AG09309 (cell line): ENCODE data around the gene ANO6.

Source experiments
- DNase-seq: peaks from one replicate; pipeline ENCODE4 v3.0.0-alpha.2; 2010; ENCODE audit warnings: low read depth
- H3K4me3 ChIP-seq: 2 replicates; pipeline ENCODE4 v1.5.1; 2011; ENCODE audit warnings: mild to moderate bottlenecking, low read depth, low read length, moderate library complexity; ENCODE audit not compliant: control insufficient read depth
- TF ChIP-seq, protein P1 (sequence below): IDR thresholded peaks from 2 replicates; pipeline ENCODE4 v1.5.1; 2011; ENCODE audit warnings: mild to moderate bottlenecking, low read depth, low read length, inconsistent platforms; ENCODE audit not compliant: insufficient read depth, control insufficient read depth; ENCODE audit errors: missing control alignments

Gene ANO6

DNA sequence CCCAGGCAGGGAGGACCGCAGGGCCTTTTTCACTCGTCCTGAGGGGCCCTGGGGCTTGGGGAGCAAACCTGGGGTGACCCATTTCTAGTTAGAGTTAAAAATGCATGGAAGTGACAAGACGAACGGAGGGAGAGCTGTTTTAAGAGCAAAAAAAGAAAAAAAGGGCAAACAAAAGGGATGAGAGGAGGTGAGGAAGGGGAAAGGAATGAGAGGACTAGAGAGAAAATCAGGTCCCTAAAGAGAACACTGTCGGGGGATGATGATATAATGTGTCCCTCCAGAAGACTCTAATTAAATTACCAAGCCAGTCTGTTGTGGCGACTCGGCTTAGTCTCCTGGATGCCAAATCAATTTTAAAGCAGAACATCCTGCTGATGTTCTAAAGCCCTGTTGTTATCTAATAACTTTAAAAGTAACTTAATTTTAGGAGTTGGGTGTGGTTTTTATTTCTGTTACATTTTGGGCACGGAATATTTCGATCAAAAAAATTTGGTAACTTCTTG is 1.1 kb downstream of the ANO6 start:
- no peak for DNase-seq
- TF ChIP-seq, protein P1, sequence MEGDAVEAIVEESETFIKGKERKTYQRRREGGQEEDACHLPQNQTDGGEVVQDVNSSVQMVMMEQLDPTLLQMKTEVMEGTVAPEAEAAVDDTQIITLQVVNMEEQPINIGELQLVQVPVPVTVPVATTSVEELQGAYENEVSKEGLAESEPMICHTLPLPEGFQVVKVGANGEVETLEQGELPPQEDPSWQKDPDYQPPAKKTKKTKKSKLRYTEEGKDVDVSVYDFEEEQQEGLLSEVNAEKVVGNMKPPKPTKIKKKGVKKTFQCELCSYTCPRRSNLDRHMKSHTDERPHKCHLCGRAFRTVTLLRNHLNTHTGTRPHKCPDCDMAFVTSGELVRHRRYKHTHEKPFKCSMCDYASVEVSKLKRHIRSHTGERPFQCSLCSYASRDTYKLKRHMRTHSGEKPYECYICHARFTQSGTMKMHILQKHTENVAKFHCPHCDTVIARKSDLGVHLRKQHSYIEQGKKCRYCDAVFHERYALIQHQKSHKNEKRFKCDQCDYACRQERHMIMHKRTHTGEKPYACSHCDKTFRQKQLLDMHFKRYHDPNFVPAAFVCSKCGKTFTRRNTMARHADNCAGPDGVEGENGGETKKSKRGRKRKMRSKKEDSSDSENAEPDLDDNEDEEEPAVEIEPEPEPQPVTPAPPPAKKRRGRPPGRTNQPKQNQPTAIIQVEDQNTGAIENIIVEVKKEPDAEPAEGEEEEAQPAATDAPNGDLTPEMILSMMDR: no peak
- H3K4me3 ChIP-seq: peak overlapping the region; percentile 75

GRCh38 chr12:45217846-45218245 is 2.0 kb downstream of the ANO6 start:
- H3K4me3 ChIP-seq: peak overlapping the region; percentile 75
- DNase-seq: no peak
- TF ChIP-seq, protein P1: no peak

GRCh38 chr12:45219621-45220020 is 3.7 kb downstream of the ANO6 start:
- TF ChIP-seq, protein P1: no peak
- no peak for DNase-seq
- H3K4me3 ChIP-seq: no peak overlapping the region

DNA sequence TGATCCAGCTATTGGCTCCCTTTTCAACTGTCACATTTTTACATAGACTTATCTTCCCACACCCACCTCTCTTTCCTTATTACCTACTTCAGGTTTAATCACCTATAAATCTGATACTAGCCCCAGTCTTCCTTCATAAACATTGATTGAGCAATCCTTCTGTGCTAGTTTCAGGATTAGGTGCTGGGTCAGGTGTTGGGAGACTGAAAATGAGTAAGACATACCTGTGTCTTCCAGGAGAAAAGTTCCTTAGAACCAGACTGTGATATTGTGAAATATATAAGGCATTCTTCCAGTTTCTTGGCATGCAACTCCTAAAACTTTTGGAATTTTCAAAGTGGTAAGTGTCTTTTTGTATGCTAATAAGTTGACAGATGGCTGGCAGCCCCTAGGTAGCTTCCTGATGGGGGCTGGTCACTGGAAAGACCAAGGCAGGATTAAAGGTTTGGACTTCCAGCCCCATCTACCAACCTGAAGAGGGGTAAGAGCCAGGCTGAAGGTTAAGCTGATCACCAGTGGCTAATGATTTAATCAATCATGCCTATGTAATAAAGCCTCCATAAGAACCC is 4.6 kb downstream of the ANO6 start:
- TF ChIP-seq, protein P1: no peak
- no peak for DNase-seq
- no peak overlapping the region for H3K4me3 ChIP-seq

GRCh38 chr12:45220969-45221368 is 5.1 kb downstream of the ANO6 start:
- TF ChIP-seq, protein P1: no peak
- DNase-seq: no peak
- H3K4me3 ChIP-seq: no peak overlapping the region

GRCh38 chr12:45223868-45224267 is 8.0 kb downstream of the ANO6 start:
- no peak for DNase-seq
- TF ChIP-seq, protein P1: no peak
- H3K4me3 ChIP-seq: no peak overlapping the region
